GM18507 (cell line): Measurements from ENCODE around the gene TLK1.

Source experiments
- DNase-seq: peaks from one replicate; pipeline ENCODE4 v3.0.0; 2011; ENCODE audit warnings: low read depth; ENCODE audit not compliant: insufficient read length; ENCODE audit errors: extremely low spot score
- FAIRE-seq: peaks from 2 replicates; lab custom pipeline; 2011; peaks lifted over from hg19 to GRCh38; lab: Jason Lieb, UNC

The TLK1 gene

GRCh38 chr2:171149171-171149938, 11.3 kb downstream of the TLK1 start:
- DNase-seq: no peak
- no peak for FAIRE-seq

- DNase-seq: no peak
- FAIRE-seq: no peak
Observed at GRCh38 chr2:171147081-171147480, 13.6 kb downstream of the TLK1 start.

- DNase-seq (no peak), FAIRE-seq (peak; percentile 31)
Observed at GRCh38 chr2:171146633-171147032, 14.1 kb downstream of the TLK1 start.

- no peak for DNase-seq
- no peak for FAIRE-seq
Observed at GRCh38 chr2:171146071-171146470, 14.6 kb downstream of the TLK1 start.

- DNase-seq (no peak), FAIRE-seq (no peak)
Observed at GRCh38 chr2:171143670-171144062, 17.0 kb downstream of the TLK1 start.

- DNase-seq (no peak), FAIRE-seq (peak; percentile 29)
Observed at GRCh38 chr2:171142398-171142797, 18.3 kb downstream of the TLK1 start.

- peak; percentile 29 for FAIRE-seq
Observed at GRCh38 chr2:171141320-171141719, 19.4 kb downstream of the TLK1 start.

GRCh38 chr2:171139860-171140259, 20.8 kb downstream of the TLK1 start:
- FAIRE-seq (no peak), DNase-seq (no peak)

More at GRCh38 chr2:171141320-171141719, 19.4 kb downstream of the TLK1 start:
- DNase-seq: no peak

- no peak for DNase-seq
- FAIRE-seq: peak; percentile 90
Observed at GRCh38 chr2:171136024-171136423, 24.7 kb downstream of the TLK1 start.

GRCh38 chr2:171134624-171135230, 26.0 kb downstream of the TLK1 start:
- FAIRE-seq: no peak
- no peak for DNase-seq

GRCh38 chr2:171132086-171132485, 28.6 kb downstream of the TLK1 start:
- FAIRE-seq (no peak), DNase-seq (no peak)

- DNase-seq (no peak), FAIRE-seq (no peak)
Observed at GRCh38 chr2:171128461-171128860, 32.2 kb downstream of the TLK1 start.

- DNase-seq (no peak), FAIRE-seq (peak; percentile 24)
Observed at GRCh38 chr2:171124541-171124940, 36.2 kb downstream of the TLK1 start.

- no peak for DNase-seq
- no peak for FAIRE-seq
Observed at GRCh38 chr2:171109571-171109970, 51.1 kb downstream of the TLK1 start.

- FAIRE-seq (no peak), DNase-seq (no peak)
Observed at GRCh38 chr2:171109020-171109419, 51.7 kb downstream of the TLK1 start.

GRCh38 chr2:171107803-171108202, 52.9 kb downstream of the TLK1 start:
- DNase-seq (no peak), FAIRE-seq (no peak)

- no peak for DNase-seq
- FAIRE-seq: peak; percentile 56
Observed at GRCh38 chr2:171104379-171104778, 56.3 kb downstream of the TLK1 start.

- no peak for FAIRE-seq
- DNase-seq: no peak
Observed at GRCh38 chr2:171102802-171103201, 57.9 kb downstream of the TLK1 start.

GRCh38 chr2:171100370-171100769, 60.3 kb downstream of the TLK1 start:
- FAIRE-seq: no peak

GRCh38 chr2:171098607-171099006, 62.1 kb downstream of the TLK1 start:
- FAIRE-seq (no peak), DNase-seq (no peak)

More at GRCh38 chr2:171100370-171100769, 60.3 kb downstream of the TLK1 start:
- DNase-seq: no peak

GRCh38 chr2:171095014-171095582, 65.6 kb downstream of the TLK1 start:
- peak; percentile 70 for FAIRE-seq

More at GRCh38 chr2:171095014-171095582, 65.6 kb downstream of the TLK1 start:
- no peak for DNase-seq
